H1 (cell line): Measurements from ENCODE around the gene ARHGAP6.

ENCODE experiments used
- ATF3 ChIP-seq: IDR thresholded peaks from 2 replicates; pipeline ENCODE4 v1.6.1; 2011; ENCODE audit warnings: low read depth, mild to moderate bottlenecking, low read length; ENCODE audit not compliant: insufficient read depth
- KDM5A ChIP-seq: fragments of 200-600 bp; IDR thresholded peaks from 2 replicates; pipeline ENCODE4 v1.7.1; 2012; ENCODE audit warnings: mild to moderate bottlenecking, low read length, inconsistent platforms, mixed read lengths
- RAD21 ChIP-seq, 2 experiments: IDR thresholded peaks in 1 of 2; conservative IDR thresholded peaks in 1 of 2; 2 replicates each; pipeline ENCODE4 v1.6.1; 2011; ENCODE audit warnings: low read depth in 2 of 2, low read length in 2 of 2, improper control_type of control experiment in 1 of 2, inconsistent platforms in 1 of 2, mild to moderate bottlenecking in 1 of 2, moderate library complexity in 1 of 2
- TF ChIP-seq, protein P1 (sequence below), 3 experiments: IDR thresholded peaks; 1 replicate in 2 of 3; 2 replicates in 1 of 3; pipeline versions ENCODE4 v1.5.1 to v1.6.1; 2011; ENCODE audit warnings: low read length in 3 of 3, mild to moderate bottlenecking in 3 of 3, inconsistent platforms in 2 of 3, low read depth in 1 of 3, moderate library complexity in 1 of 3; ENCODE audit not compliant: insufficient read depth in 1 of 3; ENCODE audit errors: control extremely low read depth in 1 of 3

DNA sequence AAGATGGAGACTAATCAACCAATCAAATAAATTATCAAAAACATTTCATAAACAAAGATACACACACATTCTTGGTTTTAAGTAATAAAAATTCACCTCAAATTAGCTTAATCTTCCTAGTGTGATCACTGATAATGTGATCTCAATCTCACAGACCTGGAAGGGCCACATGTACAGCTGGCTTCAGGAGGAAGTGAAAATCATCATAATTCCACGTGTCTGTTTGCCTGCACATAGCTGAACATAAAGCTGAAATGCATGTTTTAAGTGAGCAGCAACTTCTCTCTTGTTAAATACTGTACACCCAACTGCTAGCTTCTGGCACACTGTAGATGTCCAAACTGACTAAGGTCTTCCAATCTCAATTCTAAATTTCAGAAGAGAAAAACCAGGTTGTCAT, 53.8 kb downstream of the ARHGAP6 start:
- no peak for TF ChIP-seq RAD21 (IDR thresholded peaks at IDR 0.05 in 1 of 2, conservative IDR thresholded peaks at IDR 0.05 in 1 of 2; ENCODE audit: low read depth in 2 of 2, low read length in 2 of 2)
- TF ChIP-seq, protein P1, sequence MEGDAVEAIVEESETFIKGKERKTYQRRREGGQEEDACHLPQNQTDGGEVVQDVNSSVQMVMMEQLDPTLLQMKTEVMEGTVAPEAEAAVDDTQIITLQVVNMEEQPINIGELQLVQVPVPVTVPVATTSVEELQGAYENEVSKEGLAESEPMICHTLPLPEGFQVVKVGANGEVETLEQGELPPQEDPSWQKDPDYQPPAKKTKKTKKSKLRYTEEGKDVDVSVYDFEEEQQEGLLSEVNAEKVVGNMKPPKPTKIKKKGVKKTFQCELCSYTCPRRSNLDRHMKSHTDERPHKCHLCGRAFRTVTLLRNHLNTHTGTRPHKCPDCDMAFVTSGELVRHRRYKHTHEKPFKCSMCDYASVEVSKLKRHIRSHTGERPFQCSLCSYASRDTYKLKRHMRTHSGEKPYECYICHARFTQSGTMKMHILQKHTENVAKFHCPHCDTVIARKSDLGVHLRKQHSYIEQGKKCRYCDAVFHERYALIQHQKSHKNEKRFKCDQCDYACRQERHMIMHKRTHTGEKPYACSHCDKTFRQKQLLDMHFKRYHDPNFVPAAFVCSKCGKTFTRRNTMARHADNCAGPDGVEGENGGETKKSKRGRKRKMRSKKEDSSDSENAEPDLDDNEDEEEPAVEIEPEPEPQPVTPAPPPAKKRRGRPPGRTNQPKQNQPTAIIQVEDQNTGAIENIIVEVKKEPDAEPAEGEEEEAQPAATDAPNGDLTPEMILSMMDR (IDR thresholded peaks at IDR 0.05; ENCODE audit: control extremely low read depth in 1 of 3, insufficient read depth in 1 of 3, low read depth in 1 of 3, low read length in 3 of 3) = no peak
- TF ChIP-seq ATF3 = no peak
- no peak for TF ChIP-seq KDM5A
